LNCaP clone FGC (cell line): ENCODE data around the gene PARVB.
A peak's percentile ranks its signal among the peaks of the same experiment; 100 is the strongest.

Experiments used
- DNase-seq: peaks from one replicate; pipeline ENCODE4 v3.0.0-alpha.2; 2011; ENCODE audit warnings: low read depth
- H3K4me3 ChIP-seq: 2 replicates; pipeline ENCODE4 v1.5.1; 2011; ENCODE audit warnings: mild to moderate bottlenecking, low read depth, low read length, control low read depth
- TF ChIP-seq, protein P1 (sequence below): IDR thresholded peaks from 2 replicates; pipeline ENCODE4 v1.5.1; 2012; ENCODE audit warnings: mild to moderate bottlenecking; ENCODE audit not compliant: control insufficient read depth, insufficient read depth; ENCODE audit errors: extremely low read depth

Gene PARVB

DNA sequence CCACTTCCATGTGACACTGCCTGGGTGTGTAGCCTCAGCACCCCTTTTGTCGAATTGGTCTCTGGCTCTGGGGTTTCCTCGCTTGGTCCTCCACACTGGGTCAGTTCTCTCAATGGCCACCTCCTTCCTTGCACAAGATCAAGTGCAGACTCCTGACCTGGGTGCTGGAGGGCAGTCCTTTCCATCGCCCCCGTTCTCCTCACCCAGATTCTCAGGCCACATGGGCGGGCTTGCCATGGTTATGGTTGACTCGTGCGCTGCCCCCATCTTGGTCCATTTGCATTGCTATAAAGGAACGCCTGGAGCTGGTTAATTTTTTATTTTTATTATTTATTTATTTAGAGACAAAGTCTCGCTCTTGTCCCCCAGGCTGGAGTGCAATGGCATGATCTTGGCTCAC is 5.5 kb upstream of the PARVB start:
- TF ChIP-seq, protein P1, sequence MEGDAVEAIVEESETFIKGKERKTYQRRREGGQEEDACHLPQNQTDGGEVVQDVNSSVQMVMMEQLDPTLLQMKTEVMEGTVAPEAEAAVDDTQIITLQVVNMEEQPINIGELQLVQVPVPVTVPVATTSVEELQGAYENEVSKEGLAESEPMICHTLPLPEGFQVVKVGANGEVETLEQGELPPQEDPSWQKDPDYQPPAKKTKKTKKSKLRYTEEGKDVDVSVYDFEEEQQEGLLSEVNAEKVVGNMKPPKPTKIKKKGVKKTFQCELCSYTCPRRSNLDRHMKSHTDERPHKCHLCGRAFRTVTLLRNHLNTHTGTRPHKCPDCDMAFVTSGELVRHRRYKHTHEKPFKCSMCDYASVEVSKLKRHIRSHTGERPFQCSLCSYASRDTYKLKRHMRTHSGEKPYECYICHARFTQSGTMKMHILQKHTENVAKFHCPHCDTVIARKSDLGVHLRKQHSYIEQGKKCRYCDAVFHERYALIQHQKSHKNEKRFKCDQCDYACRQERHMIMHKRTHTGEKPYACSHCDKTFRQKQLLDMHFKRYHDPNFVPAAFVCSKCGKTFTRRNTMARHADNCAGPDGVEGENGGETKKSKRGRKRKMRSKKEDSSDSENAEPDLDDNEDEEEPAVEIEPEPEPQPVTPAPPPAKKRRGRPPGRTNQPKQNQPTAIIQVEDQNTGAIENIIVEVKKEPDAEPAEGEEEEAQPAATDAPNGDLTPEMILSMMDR, result no peak
- no peak for DNase-seq
- no peak overlapping the region for H3K4me3 ChIP-seq

DNA sequence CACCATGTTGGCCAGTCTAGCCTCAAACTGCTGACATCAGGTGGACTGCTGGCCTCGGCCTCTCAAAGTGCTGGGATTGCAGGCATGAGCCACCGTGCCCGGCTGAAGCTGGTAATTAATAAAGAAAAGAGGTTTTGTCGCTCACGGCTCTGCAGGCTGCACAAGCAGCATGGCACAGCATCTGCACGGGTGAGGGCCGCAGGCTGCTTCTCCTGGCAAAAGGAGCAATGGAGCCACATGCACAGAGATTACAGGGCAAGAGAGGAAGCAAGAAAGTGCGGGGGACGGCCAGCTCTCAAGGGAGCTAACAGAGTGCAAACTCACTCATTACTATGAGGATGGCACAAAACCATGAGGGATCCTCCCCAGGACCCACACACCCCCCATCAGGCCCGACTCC is 4.7 kb upstream of the PARVB start:
- H3K4me3 ChIP-seq, result no peak overlapping the region
- DNase-seq, result no peak
- TF ChIP-seq, protein P1, result no peak

DNA sequence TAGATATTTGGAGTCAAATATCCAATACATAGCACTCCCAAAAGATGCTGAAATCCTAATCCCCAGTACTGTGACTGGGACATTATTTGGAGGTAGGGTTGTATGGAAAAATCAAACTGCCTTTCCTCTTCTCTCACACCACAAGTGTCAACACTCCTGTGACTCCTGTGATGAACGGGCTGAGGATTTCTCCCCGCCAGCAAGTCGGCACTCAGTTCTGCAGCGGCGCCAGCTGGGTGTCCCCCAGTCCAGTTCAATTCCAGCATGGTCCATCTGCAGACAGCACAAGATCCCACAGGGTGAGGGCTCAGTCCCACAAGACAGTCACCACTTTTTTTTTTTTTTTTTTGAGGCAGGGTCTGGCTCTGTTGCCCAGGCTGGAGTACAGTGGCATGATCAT is 4.3 kb upstream of the PARVB start:
- DNase-seq, result no peak
- no peak overlapping the region for H3K4me3 ChIP-seq
- TF ChIP-seq, protein P1, result no peak

DNA sequence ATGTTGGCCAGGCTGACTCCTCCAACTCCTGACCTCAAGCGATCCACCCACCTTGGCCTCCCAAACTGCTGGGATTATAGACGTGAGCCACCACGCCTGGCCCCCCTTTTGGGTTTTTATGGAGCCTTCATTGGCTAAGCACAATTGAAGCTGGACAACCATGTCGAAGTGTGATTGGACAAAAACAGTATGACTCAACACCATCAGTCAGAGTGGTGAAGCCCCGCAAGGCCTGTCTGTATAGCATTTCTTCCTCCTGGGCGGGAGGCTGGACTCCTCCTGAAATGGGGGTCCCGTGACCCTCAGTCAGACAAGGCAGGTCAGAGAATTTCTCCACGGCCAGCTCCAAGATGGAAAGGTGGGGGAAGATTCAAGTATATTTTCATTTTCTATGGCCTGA is 3.1 kb upstream of the PARVB start:
- no peak for DNase-seq
- TF ChIP-seq, protein P1, result no peak
- no peak overlapping the region for H3K4me3 ChIP-seq

DNA sequence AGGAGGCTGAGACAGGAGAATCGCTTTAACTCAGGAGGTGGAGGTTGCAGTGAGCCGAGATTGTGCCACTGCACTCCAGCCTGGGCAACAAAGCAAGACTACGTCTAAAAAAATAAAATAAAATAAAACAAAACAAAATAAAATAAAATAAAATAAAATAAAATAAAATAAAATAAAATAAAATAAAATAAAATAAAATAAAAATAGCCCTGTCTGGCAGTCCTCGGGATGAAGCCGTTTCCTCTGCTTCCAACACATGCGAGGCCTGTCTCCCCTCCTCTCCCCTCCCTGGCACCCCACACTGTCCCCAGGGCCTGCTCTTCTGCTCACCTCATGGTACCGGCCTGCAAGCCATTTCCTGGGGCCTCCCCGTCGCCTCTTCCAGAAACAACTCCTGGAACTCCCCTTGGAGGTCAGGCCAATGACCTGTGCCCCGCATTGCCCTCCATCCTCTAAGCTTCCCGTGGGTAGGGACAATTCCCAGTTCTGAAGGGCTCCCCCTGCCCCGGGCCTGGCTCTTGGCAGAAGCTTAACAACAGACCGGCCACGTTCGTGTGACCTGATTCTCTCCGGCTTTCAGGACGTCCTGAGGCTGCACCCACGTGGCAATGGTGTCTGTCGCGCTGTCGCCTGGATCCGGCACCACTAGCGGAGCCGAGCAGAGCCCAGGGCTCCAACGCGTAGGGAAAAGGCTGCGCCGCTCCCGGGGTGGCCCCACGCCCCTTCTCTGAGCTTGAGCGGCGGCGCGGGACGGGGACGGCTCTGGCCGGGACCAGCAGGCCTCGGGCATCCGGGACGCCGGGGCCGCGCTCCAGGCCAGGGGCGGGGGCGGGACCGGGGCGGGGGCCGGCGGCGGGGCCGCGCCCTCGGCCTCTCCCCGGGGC is 456 bp upstream of the PARVB start:
- no peak for DNase-seq
- H3K4me3 ChIP-seq, result peak overlapping the region; percentile 71
- TF ChIP-seq, protein P1, result no peak

DNA sequence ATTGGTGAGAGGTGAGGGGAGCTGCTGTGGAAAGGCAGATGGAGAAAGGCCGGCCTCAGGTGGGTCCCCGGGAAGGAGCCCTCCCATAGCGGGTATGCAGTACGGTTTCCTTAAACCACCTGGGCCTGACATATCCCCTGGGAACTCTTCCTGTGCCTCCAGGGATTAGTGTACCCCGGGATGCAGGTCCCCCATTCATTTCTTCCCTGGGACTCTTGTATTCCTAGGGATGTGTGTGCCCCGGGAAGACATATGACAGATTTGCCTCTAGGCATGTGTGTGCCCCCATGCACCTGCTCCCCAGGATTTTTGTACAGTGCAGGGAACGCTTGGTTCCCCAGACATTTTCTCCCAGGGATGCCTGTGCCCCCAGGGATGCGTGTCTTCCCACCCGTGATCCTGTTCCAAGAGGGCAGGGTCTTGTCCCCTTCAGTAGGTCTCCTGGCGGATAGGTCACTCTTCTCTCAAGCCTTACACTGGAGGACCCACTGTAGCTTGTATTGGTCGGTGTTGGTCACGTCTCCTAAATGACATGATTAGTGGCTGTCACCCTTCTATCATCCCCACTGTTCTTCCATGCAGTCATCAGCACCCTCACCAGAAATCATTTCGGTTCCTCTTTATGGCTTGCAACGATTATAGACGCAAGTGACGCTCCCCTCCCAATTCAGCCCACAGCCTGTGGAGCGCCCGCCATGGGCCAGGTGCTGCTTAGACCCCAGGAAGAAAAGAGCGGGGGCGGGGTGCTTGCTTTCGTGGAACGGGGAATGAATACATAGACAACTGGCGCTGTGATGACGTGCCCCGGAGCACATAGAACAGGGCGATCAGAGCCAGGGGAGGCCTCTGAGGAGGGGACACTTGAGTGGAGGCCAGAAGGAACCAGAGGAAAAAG is 1.3 kb downstream of the PARVB start:
- H3K4me3 ChIP-seq, result peak overlapping the region; percentile 62
- no peak for DNase-seq
- TF ChIP-seq, protein P1, result no peak
